GM19351 (cell line): ENCODE data around the gene TINAGL1.

Experiments used
- ATAC-seq: cut with Tn5 transposase; IDR thresholded peaks from one replicate; pipeline ENCODE4 v1.9.1; 2021; ENCODE audit warnings: mild to moderate bottlenecking, moderate library complexity; ENCODE audit not compliant: unreplicated experiment

TINAGL1 gene

GRCh38 chr1:31600641-31601040 is 24.3 kb downstream of the TINAGL1 start:
- ATAC-seq, result no peak

- ATAC-seq, result no peak
Observed at GRCh38 chr1:31602081-31602480, 25.8 kb downstream of the TINAGL1 start.

GRCh38 chr1:31605908-31606427 is 29.7 kb downstream of the TINAGL1 start:
- peak; percentile 98 for ATAC-seq

DNA sequence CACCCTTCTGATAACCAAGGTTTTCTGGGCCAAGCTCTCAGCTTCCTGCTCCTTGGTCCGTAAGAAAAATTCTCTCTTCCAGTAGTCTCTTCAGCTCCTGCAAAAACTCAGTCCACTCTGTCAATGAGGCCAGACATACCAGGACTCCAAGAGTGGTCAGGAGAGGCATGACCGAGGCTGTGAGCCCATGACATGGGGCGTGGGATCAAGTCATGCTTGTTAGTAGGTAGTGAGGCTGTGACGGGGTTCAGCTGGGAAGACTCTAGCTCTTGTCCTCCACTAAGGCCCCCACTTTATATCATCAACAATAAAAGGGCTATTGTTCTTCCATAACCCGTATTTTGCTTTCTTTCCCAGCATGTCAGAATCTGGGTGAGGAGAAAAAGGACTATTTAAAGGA is 31.0 kb downstream of the TINAGL1 start:
- no peak for ATAC-seq

DNA sequence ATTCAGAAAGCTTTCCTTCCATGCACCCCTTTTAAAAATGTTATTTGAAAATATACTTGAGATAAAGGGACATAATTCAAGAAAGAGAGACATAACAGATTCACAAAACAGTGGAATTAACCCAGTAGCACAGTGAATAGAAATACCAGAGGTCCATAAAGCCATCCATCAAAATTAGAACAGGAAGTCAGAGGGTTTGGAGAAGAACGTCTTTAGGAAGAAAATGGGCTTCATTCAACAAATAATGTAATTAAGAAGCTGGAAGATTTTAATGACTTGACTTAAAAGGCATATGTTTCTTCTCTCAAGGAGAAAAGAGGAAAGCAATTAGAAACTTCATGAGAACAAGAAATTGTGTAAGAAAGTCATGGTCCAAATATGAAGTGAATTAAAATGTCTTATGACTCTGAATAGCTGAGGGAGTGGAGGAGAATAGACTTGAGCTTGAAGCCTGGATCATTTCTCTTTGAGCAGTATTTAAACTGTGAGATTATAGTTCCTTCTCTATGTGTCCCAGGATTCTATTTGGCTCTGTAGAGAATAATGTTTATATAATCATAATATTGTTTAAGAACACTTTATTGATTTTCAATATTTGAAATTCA is 33.3 kb downstream of the TINAGL1 start:
- ATAC-seq, result no peak

DNA sequence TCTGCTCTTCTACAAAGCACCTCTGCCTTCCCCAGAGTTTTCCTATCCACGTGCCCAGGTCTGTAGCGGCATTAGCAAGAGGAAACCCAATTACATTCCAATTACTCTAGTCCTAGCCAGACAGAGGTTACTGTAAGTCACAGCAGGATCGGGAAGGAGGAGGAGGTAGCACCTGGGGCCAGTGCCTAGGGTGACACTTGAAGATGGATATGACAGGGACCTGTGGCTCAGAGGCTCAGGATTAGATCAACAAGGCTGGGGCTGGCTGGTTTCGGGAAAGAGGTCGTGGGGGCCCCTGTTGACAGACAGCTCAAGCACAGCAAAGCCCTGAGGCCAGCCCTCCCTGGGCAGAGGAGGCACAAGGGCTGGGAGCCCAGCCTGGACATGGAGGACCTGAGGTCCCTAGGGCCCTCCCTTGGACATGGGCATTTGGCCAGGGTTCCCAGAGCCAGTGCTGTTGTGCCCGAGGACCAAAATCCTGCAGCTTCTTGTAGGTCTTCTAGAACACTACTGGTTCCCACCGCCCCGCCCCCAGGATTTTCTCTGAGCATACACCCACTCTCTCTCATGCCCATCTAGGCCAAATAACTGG is 38.2 kb downstream of the TINAGL1 start:
- ATAC-seq, result no peak

DNA sequence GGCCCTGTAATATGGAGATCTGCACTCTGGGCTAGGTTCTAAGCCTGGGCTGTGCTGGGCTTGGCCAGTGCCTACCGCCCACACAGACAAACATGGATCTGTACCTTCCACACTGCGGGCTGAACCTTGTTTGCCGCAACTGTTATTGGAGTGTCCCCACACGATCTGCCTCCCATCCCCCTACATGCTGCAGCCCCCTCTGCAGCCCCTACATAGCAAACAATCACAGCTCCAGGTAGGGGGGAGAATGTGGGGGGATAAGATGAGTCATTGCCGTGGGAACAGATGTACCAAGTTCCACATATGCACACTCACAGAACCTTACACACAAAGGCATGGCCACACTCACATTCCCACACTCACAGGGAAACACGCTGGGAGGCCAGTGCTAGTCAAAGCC is 39.1 kb downstream of the TINAGL1 start:
- ATAC-seq, result no peak

- ATAC-seq, result no peak
Observed at GRCh38 chr1:31615939-31616338, 39.6 kb downstream of the TINAGL1 start.

DNA sequence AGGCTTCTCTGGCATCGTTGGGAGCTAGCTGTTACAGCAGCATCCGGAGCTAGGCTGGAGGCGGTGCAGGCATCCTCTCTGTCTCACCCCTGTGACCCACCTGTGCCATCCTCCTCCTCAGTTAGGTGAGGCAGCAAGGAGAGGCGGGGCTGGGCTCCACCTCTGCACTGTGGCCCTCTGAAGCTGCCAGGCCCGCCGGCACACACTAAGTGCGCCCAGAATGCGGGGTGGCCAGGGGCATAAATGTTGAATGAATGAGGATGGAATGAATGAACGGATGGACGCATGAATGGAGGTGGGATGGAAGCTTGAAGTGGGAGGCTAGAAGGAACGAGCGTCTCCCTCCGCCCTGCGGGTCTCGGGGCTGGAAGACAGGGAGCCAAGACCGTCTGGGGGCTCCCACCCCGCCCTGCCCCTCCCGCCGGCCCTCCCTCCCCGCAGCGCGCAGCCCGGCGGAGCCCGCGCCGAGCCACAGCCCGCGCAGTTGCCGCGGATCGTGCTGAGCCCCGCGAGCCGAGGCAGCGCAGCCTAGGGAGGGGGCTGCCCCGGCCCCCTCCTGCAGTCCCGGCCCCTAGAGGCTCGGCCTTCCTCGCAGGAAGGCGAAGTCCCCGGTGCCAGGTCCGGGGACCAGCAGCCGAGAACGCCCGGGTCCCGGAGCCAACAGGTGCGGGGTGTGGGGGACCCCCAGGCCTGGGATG is 41.1 kb downstream of the TINAGL1 start, which contains the start of gene HCRTR1:
Gene HCRTR1 (plus strand): TSS at position 472 of the 698 bp plus-strand sequence. CDS start 1,504 bp downstream, outside the sequence.
- no peak for ATAC-seq

DNA sequence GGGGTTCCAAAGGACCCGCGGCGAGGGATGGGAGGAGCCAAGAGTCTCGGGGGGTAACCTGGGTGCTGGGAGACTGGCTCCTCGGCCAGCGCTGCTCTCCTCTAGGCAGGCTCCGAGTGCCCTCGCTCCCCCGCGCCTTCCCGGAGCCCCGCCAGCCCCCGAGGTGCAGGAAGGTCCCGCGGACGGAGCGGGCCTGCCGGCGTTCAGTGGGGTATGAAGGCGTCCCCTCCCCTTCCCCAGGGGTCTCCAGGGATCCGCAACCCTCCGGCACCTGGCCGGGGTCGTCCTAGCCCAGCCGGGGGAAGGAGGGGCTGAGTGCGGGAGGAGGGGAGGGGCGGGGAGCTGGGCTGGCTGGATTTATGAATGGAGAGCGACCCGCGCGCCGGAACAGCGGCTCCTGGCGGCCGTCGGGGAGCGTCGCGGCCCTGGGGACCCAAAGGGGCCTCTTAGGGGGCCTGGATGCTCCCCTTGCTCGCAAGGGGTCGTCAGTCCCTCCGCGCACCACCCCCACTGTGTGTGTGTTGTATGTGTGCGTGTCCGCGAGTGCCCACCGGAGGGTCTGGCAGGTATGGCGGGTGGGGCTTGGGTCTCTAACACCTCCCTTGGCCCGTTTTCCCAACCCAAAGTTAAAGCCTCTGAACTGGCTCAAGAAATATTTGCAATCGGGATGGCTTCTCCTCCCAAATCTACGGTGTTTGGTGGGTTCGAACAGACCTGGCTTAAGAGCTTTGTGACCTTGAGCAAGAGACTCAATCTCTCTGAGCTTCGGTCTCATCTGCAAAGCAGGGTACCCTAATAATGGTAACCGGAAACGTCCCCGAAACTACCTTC is 41.8 kb downstream of the TINAGL1 start:
- no peak for ATAC-seq

DNA sequence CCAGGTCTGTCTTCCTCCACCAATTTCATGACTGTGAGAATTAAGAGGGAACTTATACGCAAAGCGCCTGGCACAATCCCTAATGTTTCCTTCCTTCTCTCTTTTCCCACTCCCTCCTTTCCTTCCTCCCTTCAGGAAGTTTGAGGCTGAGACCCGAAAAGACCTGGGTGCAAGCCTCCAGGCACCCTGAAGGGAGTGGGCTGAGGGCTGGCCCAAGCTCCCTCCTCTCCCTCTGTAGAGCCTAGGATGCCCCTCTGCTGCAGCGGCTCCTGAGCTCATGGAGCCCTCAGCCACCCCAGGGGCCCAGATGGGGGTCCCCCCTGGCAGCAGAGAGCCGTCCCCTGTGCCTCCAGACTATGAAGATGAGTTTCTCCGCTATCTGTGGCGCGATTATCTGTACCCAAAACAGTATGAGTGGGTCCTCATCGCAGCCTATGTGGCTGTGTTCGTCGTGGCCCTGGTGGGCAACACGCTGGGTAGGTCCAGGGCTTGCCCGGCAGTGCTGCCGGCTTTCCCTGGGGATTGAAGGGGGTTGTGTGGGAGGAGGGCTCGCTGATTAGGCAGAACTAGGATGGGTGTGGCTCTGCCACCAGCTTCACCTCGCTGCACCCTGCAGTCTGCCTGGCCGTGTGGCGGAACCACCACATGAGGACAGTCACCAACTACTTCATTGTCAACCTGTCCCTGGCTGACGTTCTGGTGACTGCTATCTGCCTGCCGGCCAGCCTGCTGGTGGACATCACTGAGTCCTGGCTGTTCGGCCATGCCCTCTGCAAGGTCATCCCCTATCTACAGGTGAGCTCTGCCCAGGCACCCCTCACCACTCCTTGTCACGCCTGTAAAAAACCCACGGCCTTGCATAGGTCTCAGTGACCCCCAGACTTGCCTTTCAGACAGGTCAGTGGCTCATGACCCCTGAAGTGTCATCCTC is 42.9 kb downstream of the TINAGL1 start:
- ATAC-seq, result no peak

DNA sequence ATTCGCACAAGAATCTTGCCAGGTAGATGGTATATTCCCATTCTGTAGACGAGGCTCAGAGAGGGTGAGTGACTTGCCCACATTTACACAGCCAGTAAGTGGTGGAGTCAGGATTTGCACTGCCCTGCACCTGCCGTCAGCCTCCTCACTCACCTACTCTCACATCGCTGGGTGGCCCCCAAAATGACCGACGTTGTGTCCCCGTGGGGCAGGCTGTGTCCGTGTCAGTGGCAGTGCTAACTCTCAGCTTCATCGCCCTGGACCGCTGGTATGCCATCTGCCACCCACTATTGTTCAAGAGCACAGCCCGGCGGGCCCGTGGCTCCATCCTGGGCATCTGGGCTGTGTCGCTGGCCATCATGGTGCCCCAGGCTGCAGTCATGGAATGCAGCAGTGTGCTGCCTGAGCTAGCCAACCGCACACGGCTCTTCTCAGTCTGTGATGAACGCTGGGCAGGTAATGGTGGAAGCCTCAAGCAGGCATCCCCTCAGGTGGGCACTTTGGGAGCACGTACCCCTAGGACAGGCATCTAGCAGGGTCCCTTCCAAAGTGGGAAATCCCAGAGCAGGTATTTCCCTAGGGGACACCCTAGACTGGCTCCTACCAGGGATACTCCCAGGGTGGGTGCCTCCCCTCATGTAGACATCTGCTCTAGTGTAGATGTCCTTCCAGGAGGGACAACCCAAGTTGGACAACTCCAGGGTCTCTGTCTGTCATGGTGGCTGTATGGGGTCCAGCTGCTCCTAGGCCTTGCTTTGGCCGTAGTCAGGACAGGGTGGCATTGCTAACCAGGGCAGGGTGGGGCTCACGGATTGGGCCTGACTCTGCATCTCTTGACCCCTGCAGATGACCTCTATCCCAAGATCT is 44.5 kb downstream of the TINAGL1 start:
- no peak for ATAC-seq

GRCh38 chr1:31621498-31621820 is 45.1 kb downstream of the TINAGL1 start:
- no peak for ATAC-seq

DNA sequence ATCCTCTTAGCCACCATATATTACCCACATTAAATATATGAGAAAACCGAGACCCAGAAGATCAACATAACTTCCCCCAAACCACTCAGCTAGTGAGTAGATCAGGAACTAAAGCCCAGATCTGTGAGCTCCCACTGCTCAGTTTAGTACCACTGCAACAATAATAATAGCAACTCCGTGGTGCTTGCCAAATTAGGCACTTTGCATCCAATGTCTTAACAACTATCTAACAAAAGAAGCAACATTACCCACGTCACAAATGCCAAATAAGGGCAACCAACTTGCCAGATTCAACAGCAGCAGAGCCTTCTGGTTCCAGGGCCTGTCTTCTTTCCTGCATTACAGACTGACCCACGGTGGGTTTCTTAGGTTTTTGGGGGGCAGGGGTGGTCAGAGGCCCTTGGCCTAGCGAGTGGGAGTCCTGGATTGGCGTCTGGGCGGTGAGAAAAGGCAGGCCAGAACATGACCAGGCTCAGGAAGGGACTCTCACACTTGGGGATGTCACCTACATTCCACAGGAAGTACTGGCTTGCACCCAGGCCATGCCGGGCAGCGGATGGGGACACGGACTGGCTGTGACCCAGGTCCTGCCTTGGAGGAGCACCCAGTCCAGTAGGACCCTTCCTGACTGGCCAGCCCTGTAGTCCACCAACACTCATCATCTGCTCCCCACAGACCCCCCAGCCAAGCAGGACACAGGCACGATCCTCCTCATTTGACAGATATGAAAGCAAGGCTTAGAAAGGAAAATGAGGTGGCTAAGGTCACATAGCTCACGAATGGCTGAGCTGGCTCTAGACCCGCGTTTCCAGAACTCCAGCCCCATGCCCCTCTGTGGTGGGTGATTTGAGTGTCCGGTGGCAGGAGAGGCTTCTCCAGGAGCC is 45.8 kb downstream of the TINAGL1 start:
- ATAC-seq, result no peak

DNA sequence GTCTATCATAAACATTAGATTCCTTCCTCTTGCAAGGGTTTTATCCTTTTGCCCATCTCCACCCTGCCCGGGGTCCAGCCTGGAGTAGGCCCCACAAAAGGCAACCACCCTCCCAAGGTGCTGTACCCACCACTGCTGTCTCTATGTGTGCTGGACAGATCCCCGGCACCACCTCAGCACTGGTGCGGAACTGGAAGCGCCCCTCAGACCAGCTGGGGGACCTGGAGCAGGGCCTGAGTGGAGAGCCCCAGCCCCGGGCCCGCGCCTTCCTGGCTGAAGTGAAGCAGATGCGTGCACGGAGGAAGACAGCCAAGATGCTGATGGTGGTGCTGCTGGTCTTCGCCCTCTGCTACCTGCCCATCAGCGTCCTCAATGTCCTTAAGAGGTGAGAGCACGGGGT is 47.0 kb downstream of the TINAGL1 start:
- ATAC-seq, result no peak

GRCh38 chr1:31624309-31624708 is 48.0 kb downstream of the TINAGL1 start:
- no peak for ATAC-seq

DNA sequence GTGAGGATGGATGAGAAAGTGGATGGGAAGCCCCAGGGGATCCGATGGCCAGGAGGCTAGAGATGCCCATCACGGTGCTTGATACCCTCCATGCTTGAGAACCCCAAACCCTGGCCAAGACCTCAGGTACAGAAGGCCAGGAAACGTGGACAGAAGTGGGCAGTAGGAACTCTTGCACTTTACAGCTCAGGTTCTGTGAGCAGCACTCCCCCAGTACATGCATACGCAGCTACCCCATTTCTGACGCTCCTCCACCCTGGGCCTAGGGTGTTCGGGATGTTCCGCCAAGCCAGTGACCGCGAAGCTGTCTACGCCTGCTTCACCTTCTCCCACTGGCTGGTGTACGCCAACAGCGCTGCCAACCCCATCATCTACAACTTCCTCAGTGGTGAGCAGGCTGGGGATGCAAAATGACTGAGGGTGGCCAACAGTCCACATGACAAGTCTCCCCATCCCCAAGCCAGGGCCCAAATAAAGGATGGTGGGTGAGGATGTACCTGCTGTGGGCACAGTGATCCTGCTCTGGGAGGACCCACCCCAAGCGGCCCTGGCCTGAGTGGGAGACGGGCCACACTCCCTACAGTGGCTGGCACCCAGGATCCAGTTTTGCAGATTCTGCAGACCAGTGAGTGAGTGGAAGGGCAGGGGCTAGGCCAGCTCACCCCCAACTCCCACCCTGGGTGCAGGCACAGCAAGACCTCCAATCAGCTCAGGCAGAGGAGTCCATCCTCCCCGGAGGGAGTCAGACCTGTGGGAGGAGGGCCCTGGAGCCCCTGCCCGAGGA is 48.6 kb downstream of the TINAGL1 start:
- no peak for ATAC-seq
